GM19099 (cell line): ENCODE measurements around the gene HSF4.

Source experiments
- POLR2A ChIP-seq: IDR thresholded peaks from 3 replicates; pipeline ENCODE4 v1.6.1; 2011; ENCODE audit warnings: low read depth; ENCODE audit not compliant: insufficient read length; ENCODE audit errors: extremely low read depth

The HSF4 gene

GRCh38 chr16:67164599-67165061, at the start of gene HSF4:
TSS of gene HSF4 (plus strand) at chr16:67164745. CDS start at chr16:67164812, 67 bp downstream.
- TF ChIP-seq POLR2A: no peak

- TF ChIP-seq POLR2A: no peak
Observed at GRCh38 chr16:67114793-67115192, 49.8 kb upstream of the HSF4 start.

GRCh38 chr16:67115639-67116038, 48.9 kb upstream of the HSF4 start:
- no peak for TF ChIP-seq POLR2A

- no peak for TF ChIP-seq POLR2A
Observed at GRCh38 chr16:67116388-67117311, 47.9 kb upstream of the HSF4 start.

GRCh38 chr16:67117716-67118115, 46.8 kb upstream of the HSF4 start:
- TF ChIP-seq POLR2A: no peak

- no peak for TF ChIP-seq POLR2A
Observed at GRCh38 chr16:67120025-67120424, 44.5 kb upstream of the HSF4 start.

- TF ChIP-seq POLR2A: no peak
Observed at GRCh38 chr16:67128417-67128816, 36.1 kb upstream of the HSF4 start.

GRCh38 chr16:67128887-67129286, 35.7 kb upstream of the HSF4 start:
- no peak for TF ChIP-seq POLR2A

- TF ChIP-seq POLR2A: no peak
Observed at GRCh38 chr16:67129422-67129821, 35.1 kb upstream of the HSF4 start.

- no peak for TF ChIP-seq POLR2A
Observed at GRCh38 chr16:67137605-67138004, 26.9 kb upstream of the HSF4 start.

GRCh38 chr16:67141391-67141790, 23.2 kb upstream of the HSF4 start:
- TF ChIP-seq POLR2A: no peak

GRCh38 chr16:67142342-67142741, 22.2 kb upstream of the HSF4 start:
- TF ChIP-seq POLR2A: no peak

- no peak for TF ChIP-seq POLR2A
Observed at GRCh38 chr16:67144943-67145342, 19.6 kb upstream of the HSF4 start.

- no peak for TF ChIP-seq POLR2A
Observed at GRCh38 chr16:67145746-67146145, 18.8 kb upstream of the HSF4 start.

- no peak for TF ChIP-seq POLR2A
Observed at GRCh38 chr16:67146523-67147357, 17.8 kb upstream of the HSF4 start.
